Lung (tissue), 12 donors: ENCODE data around the gene CTDSP2. TPM values are rescaled to one million over a fixed set of nuclear protein-coding genes. Genes with fewer than 3 reads are reported as not detected.

Experiments
- ATAC-seq: fragments of 200-7000 bp; cut with Tn5 transposase; one replicate; pipeline ENCODE4 v1.9.1; 2020; ENCODE audit warnings: moderate number of reproducible peaks; ENCODE audit not compliant: insufficient read depth, low FRiP score
- DNase-seq, 3 donors: peaks; one replicate each; pipeline ENCODE4 v3.0.0-alpha.2; 2013 to 2017
- H3K27ac ChIP-seq, 2 donors: one replicate each; pipeline ENCODE4 v1.5.1; 2013; ENCODE audit warnings: mild to moderate bottlenecking in 2 of 2, moderate library complexity in 2 of 2, control low read depth in 1 of 2, inconsistent platforms in 1 of 2, low read depth in 1 of 2, low read length in 1 of 2
- H3K27me3 ChIP-seq, 3 donors: one replicate each; pipeline ENCODE4 v1.5.1; 2013; ENCODE audit warnings: low read length in 2 of 3; ENCODE audit not compliant: control insufficient read depth in 3 of 3, insufficient read depth in 3 of 3
- H3K36me3 ChIP-seq, 4 donors: one replicate each; pipeline ENCODE4 v1.5.1; 2013; ENCODE audit warnings: low read length in 4 of 4, mild to moderate bottlenecking in 1 of 4, moderate library complexity in 1 of 4; ENCODE audit not compliant: control insufficient read depth in 4 of 4, insufficient read depth in 4 of 4
- H3K4me1 ChIP-seq, 5 donors: one replicate each; pipeline ENCODE4 v1.5.1; 2013; ENCODE audit warnings: low read length in 5 of 5, mild to moderate bottlenecking in 2 of 5, moderate library complexity in 1 of 5; ENCODE audit not compliant: control insufficient read depth in 5 of 5, insufficient read depth in 5 of 5
- H3K4me3 ChIP-seq: one replicate; pipeline ENCODE4 v1.5.1; 2013; ENCODE audit warnings: mild to moderate bottlenecking, control low read depth, moderate library complexity
- H3K9ac ChIP-seq, 2 donors: one replicate each; pipeline ENCODE4 v1.5.1; 2013; ENCODE audit warnings: low read length in 2 of 2, control low read depth in 1 of 2; ENCODE audit not compliant: insufficient read depth in 1 of 2
- H3K9me3 ChIP-seq, 4 donors: one replicate each; pipeline ENCODE4 v1.5.1; 2013; ENCODE audit warnings: low read length in 3 of 4, mild to moderate bottlenecking in 1 of 4, moderate library complexity in 1 of 4; ENCODE audit not compliant: control insufficient read depth in 4 of 4, insufficient read depth in 3 of 4
- CTCF ChIP-seq: IDR thresholded peaks from 2 replicates; pipeline ENCODE4 v1.5.1; 2012; ENCODE audit warnings: mild to moderate bottlenecking; ENCODE audit errors: control extremely low read depth, extremely low read depth
- WGBS, 2 donors: extraction: QIAGEN DNeasy Blood & Tissue Kit; methylation state at CpG; one replicate each; pipeline ENCODE4 v1.1.7; 2013; 5-methylcytosine and 5-hydroxymethylcytosine counted together
- polyA plus RNA-seq, 2 donors: library from polyadenylated mRNA; stranded (reverse); fragments of 200-250 nt; gene quantifications; one replicate each; pipeline ENCODE4 v1.2.1, GENCODE V29; 2013
- total RNA-seq, 2 donors: library from RNA; depleted of rRNA in 1 of 2; stranded (reverse); fragments of >200 nt in 1 of 2; gene quantifications; one replicate each; pipeline ENCODE4 v1.2.1, GENCODE V29; 2014 to 2021
- donor health status: control.
- donor health status: control.
- donor health status: Bipolar disorder and iron deficiency.
- donor health status: healthy.
- donor health status: DM: yes; HTN: yes; CAD: no.

Gene CTDSP2
- total and polyA plus RNA-seq, 4 donors = 46.8 to 179 (median 133) TPM

- no peaks in the 10 kb centered on the region for H3K27me3 ChIP-seq
- H3K9me3 ChIP-seq = no peaks in the 10 kb centered on the region
- H3K36me3 ChIP-seq = peaks cover 0 to 10% (median 3%) of the 10 kb centered on the region in 4 donors
- H3K9ac ChIP-seq = peak overlapping the region; percentile 77 to 80
- H3K4me1 ChIP-seq = peaks cover 18 to 41% (median 26%) of the 10 kb centered on the region in 5 donors
- ATAC-seq (peak; percentile 37), DNase-seq (peak; percentile 64 to 75 (median 71))
- peak overlapping the region; percentile 74 for H3K4me3 ChIP-seq
- peak overlapping the region; percentile 97 to 100 for H3K27ac ChIP-seq
- TF ChIP-seq CTCF = no peak
- WGBS, 2 donors = 0 to 1% methylated on average over 80 to 81 of the region's 81 CpGs
Observed at GRCh38 chr12:57845478-57846284, 848 bp downstream of the CTDSP2 start.

GRCh38 chr12:57844709-57845477 lies 1.6 kb downstream of the CTDSP2 start:
- WGBS, 2 donors = 1% methylated on average over 37 to 42 of the region's 42 CpGs
- peak overlapping the region; percentile 74 for H3K4me3 ChIP-seq
- H3K27me3 ChIP-seq = no peaks in the 10 kb centered on the region
- no peak for TF ChIP-seq CTCF
- peaks cover 24 to 49% (median 34%) of the 10 kb centered on the region in 5 donors for H3K4me1 ChIP-seq
- H3K9me3 ChIP-seq = no peaks in the 10 kb centered on the region
- peak overlapping the region; percentile 68 to 76 for H3K9ac ChIP-seq
- peak; percentile 22 for ATAC-seq
- H3K27ac ChIP-seq = peak overlapping the region; percentile 97 to 100
- H3K36me3 ChIP-seq = peaks cover 0 to 13% (median 3%) of the 10 kb centered on the region in 4 donors
- DNase-seq = peak in 2 of 3 donors; percentile 54 to 75

GRCh38 chr12:57842342-57843294 lies 3.9 kb downstream of the CTDSP2 start:
- Histone ChIP-seq H3K27ac (peak overlapping the region in 1 of 2 donors; percentile 50), H3K9me3 (no peaks in the 10 kb centered on the region), H3K4me1 (peaks cover 36 to 72% (median 55%) of the 10 kb centered on the region in 5 donors), H3K4me3 (no peak overlapping the region), H3K36me3 (peaks cover 0 to 18% (median 7%) of the 10 kb centered on the region in 4 donors), H3K27me3 (no peaks in the 10 kb centered on the region), H3K9ac (peak overlapping the region in 1 of 2 donors; percentile 61)
- DNase-seq (no peak), ATAC-seq (no peak)
- WGBS, 2 donors = 30 to 33% methylated on average over 14 of the region's 14 CpGs
- no peak for TF ChIP-seq CTCF
